SK-N-SH treated with all-trans-retinoic acid at 6 μM for 48 hours (cell line): ENCODE data around the gene XPR1.

ENCODE experiments used
- ARNTL ChIP-seq: fragments of 450-650 bp; formaldehyde crosslinking; IDR thresholded peaks from 2 replicates; pipeline ENCODE4 v1.5.0; 2020; ENCODE audit warnings: low read depth, mild to moderate bottlenecking, moderate library complexity, borderline replicate concordance
- CREB5 ChIP-seq: fragments of 250-450 bp; sonication (Bioruptor Pico); IDR thresholded peaks from 2 replicates; pipeline ENCODE4 v1.5.1; 2020; ENCODE audit warnings: low read depth, mild to moderate bottlenecking, moderate library complexity
- ESRRG ChIP-seq: fragments of 250-450 bp; sonication (Bioruptor Pico); IDR thresholded peaks from 2 replicates; pipeline ENCODE4 v1.6.1; 2021; ENCODE audit warnings: mild to moderate bottlenecking
- GLIS3 ChIP-seq: fragments of 250-450 bp; sonication (Bioruptor Pico); IDR thresholded peaks from 2 replicates; pipeline ENCODE4 v1.5.0; 2020; ENCODE audit warnings: mild to moderate bottlenecking, moderate library complexity
- ISL1 ChIP-seq: fragments of 250-450 bp; sonication (Bioruptor Pico); IDR thresholded peaks from 2 replicates; pipeline ENCODE4 v2.1.2; 2022; ENCODE audit warnings: mild to moderate bottlenecking, moderate library complexity
- PATZ1 ChIP-seq: fragments of 250-450 bp; sonication (Bioruptor Pico); IDR thresholded peaks from 2 replicates; pipeline ENCODE4 v1.8.0; 2020; ENCODE audit warnings: mild to moderate bottlenecking, moderate library complexity, borderline replicate concordance
- POU6F1 ChIP-seq: fragments of 250-450 bp; sonication (Bioruptor Pico); IDR thresholded peaks from 2 replicates; pipeline ENCODE4 v1.8.0; 2021; ENCODE audit warnings: low read depth, mild to moderate bottlenecking, moderate library complexity, borderline replicate concordance
- RARB ChIP-seq: fragments of 250-450 bp; sonication (Bioruptor Pico); IDR thresholded peaks from 2 replicates; pipeline ENCODE4 v1.8.0; 2021; ENCODE audit warnings: mild to moderate bottlenecking, moderate library complexity
- TSHZ2 ChIP-seq: fragments of 250-450 bp; sonication (Bioruptor Pico); IDR thresholded peaks from 2 replicates; pipeline ENCODE4 v1.5.0; 2020; ENCODE audit warnings: mild to moderate bottlenecking, moderate library complexity
- ZC3H10 ChIP-seq: fragments of 250-450 bp; sonication (Bioruptor Pico); IDR thresholded peaks from 2 replicates; pipeline ENCODE4 v1.5.1; 2021; ENCODE audit warnings: mild to moderate bottlenecking, moderate library complexity
- ZNF565 ChIP-seq: fragments of 450-650 bp; formaldehyde crosslinking; conservative IDR thresholded peaks from 2 replicates; pipeline ENCODE4 v1.5.0; 2020; ENCODE audit warnings: low read depth, mild to moderate bottlenecking, moderate library complexity
- ZNF70 ChIP-seq: fragments of 450-650 bp; formaldehyde crosslinking; IDR thresholded peaks from 2 replicates; pipeline ENCODE4 v1.5.0; 2020; ENCODE audit warnings: mild to moderate bottlenecking, moderate library complexity
- ZNF8 ChIP-seq: fragments of 450-650 bp; formaldehyde crosslinking; IDR thresholded peaks from 2 replicates; pipeline ENCODE4 v1.5.0; 2020; ENCODE audit warnings: mild to moderate bottlenecking, moderate library complexity

GRCh38 chr1:180732866-180733265 lies 101.0 kb downstream of the XPR1 start:
- TF ChIP-seq PATZ1 (CRISPR knock-in tag) (no peak), ISL1 (no peak), RARB (CRISPR knock-in tag) (no peak), CREB5 (CRISPR knock-in tag) (no peak), ZNF565 (CRISPR knock-in tag) (no peak), TSHZ2 (CRISPR knock-in tag) (no peak), ZNF8 (CRISPR knock-in tag) (no peak), ZC3H10 (CRISPR knock-in tag) (no peak), POU6F1 (no peak), GLIS3 (CRISPR knock-in tag) (no peak), ARNTL (CRISPR knock-in tag) (no peak), ZNF70 (no peak), ESRRG (CRISPR knock-in tag) (no peak)
